Calu3 (cell line): ENCODE data around the gene HECA. TPM values are rescaled to one million over a fixed set of nuclear protein-coding genes. Genes with fewer than 3 reads are reported as not detected.

ENCODE experiments used
- BruUV-seq: library from RNA; stranded (reverse); fragments of 400-500 nt; replicated peaks from 2 replicates; lab custom pipeline; 2021; lab: Mats Ljungman, UMichigan
- CTCF ChIA-PET: fragments of 300-600 bp; sonication (Branson Sonifier 250); formaldehyde crosslinking; loops from one replicate; lab custom pipeline; 2022; ENCODE audit warnings: antibody characterized with exemption; lab: Charles Lee
- DNase-seq: peaks from one replicate; pipeline ENCODE4 v3.0.0; 2022
- H3K27ac Mint-ChIP-seq: one replicate; pipeline ENCODE4 v1.8.0; 2022; ENCODE audit warnings: mixed read lengths; ENCODE audit not compliant: unreplicated experiment
- H3K27me3 Mint-ChIP-seq: one replicate; pipeline ENCODE4 v1.8.0; 2022; ENCODE audit warnings: mixed read lengths; ENCODE audit not compliant: unreplicated experiment
- H3K36me3 Mint-ChIP-seq: one replicate; pipeline ENCODE4 v1.8.0; 2022; ENCODE audit warnings: mild to moderate bottlenecking, moderate library complexity, mixed read lengths; ENCODE audit not compliant: insufficient read depth, unreplicated experiment
- H3K4me1 Mint-ChIP-seq: one replicate; pipeline ENCODE4 v1.8.0; 2022; ENCODE audit warnings: mild to moderate bottlenecking, low read depth, mixed read lengths; ENCODE audit not compliant: unreplicated experiment
- H3K4me3 Mint-ChIP-seq: one replicate; pipeline ENCODE4 v1.8.0; 2022; ENCODE audit warnings: mild to moderate bottlenecking, low read depth, moderate library complexity, mixed read lengths; ENCODE audit not compliant: unreplicated experiment
- H3K9me3 Mint-ChIP-seq: one replicate; pipeline ENCODE4 v1.8.0; 2022; ENCODE audit warnings: low read depth, mixed read lengths; ENCODE audit not compliant: unreplicated experiment
- CTCF ChIP-seq: fragments of 200-600 bp; IDR thresholded peaks from one replicate; pipeline ENCODE4 v1.8.0; 2022; ENCODE audit warnings: antibody characterized with exemption; ENCODE audit not compliant: unreplicated experiment
- intact Hi-C: fragments of 100-400 bp; cut with micrococcal nuclease; formaldehyde crosslinking; loops from one replicate; pipeline ENCODE4 v1.10.0; 2022; ENCODE audit not compliant: unreplicated experiment
- total RNA-seq: library from RNA; stranded (reverse); gene quantifications from 2 replicates; pipeline ENCODE4 v1.2.3, GENCODE V29; 2022

HECA gene
- total RNA-seq, 1 experiment from 2014 or later, result 7.1 TPM

GRCh38 chr6:139172151-139172550, 37.3 kb downstream of the HECA start:
- DNase-seq, result no peak
- Mint-ChIP-seq H3K4me1 (peaks cover 18% of the 10 kb centered on the region), H3K4me3 (no peak overlapping the region), H3K27me3 (no peaks in the 10 kb centered on the region), H3K36me3 (no peaks in the 10 kb centered on the region), H3K9me3 (no peaks in the 10 kb centered on the region), H3K27ac (no peak overlapping the region)
- BruUV-seq, result no TSS peak
- CTCF ChIA-PET, result no interaction called here
- TF ChIP-seq CTCF, result no peak
- intact Hi-C loops, result no loop called here

DNA sequence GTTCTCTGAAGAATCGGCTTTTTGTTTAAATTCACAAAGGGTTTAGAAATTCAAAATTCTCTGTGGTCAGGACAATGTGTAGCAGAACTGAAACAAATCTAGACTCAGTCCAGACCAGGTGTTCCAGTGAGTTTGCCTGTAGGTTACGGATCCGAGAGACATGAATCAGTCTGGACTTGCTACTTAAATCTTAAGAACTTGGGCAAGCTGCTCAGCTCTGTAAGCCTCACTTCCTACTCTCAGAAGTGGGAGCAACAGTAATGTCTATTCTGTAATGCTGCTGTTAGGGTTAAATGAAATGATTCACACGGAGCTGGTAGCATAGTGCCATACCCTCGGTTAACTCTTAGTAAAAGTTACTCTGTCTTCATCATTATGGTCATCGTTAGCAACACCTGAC, 37.7 kb downstream of the HECA start:
- no peaks in the 10 kb centered on the region for H3K9me3 Mint-ChIP-seq
- BruUV-seq, result no TSS peak
- no peak for DNase-seq

GRCh38 chr6:139173172-139173571, 38.3 kb downstream of the HECA start:
- H3K27ac Mint-ChIP-seq, result no peak overlapping the region
- peaks cover 18% of the 10 kb centered on the region for H3K4me1 Mint-ChIP-seq
- no peaks in the 10 kb centered on the region for H3K27me3 Mint-ChIP-seq
- H3K9me3 Mint-ChIP-seq, result no peaks in the 10 kb centered on the region
- no peaks in the 10 kb centered on the region for H3K36me3 Mint-ChIP-seq
- TF ChIP-seq CTCF, result no peak
- no peak overlapping the region for H3K4me3 Mint-ChIP-seq
- no TSS peak for BruUV-seq
- DNase-seq, result peak; percentile 2
- CTCF ChIA-PET, result no interaction called here
- intact Hi-C loops, result no loop called here

More for the DNA sequence above, 37.7 kb downstream of the HECA start:
- CTCF ChIA-PET, result no interaction called here
- Mint-ChIP-seq H3K4me1 (peaks cover 18% of the 10 kb centered on the region), H3K4me3 (no peak overlapping the region), H3K27ac (no peak overlapping the region), H3K27me3 (no peaks in the 10 kb centered on the region), H3K36me3 (no peaks in the 10 kb centered on the region)
- TF ChIP-seq CTCF, result no peak
- intact Hi-C loops, result no loop called here

- DNase-seq, result no peak
- Mint-ChIP-seq H3K36me3 (no peaks in the 10 kb centered on the region), H3K27me3 (no peaks in the 10 kb centered on the region), H3K9me3 (no peaks in the 10 kb centered on the region), H3K27ac (no peak overlapping the region), H3K4me3 (no peak overlapping the region), H3K4me1 (peaks cover 18% of the 10 kb centered on the region)
- BruUV-seq, result no TSS peak
- CTCF ChIA-PET, result no interaction called here
- no peak for TF ChIP-seq CTCF
- intact Hi-C loops, result no loop called here
Observed at GRCh38 chr6:139173822-139174221, 38.9 kb downstream of the HECA start.
